Measurements from ENCODE around the gene TMEM106B.
A peak's percentile ranks its signal among the peaks of the same experiment; 100 is the strongest.

The TMEM106B gene

DNA sequence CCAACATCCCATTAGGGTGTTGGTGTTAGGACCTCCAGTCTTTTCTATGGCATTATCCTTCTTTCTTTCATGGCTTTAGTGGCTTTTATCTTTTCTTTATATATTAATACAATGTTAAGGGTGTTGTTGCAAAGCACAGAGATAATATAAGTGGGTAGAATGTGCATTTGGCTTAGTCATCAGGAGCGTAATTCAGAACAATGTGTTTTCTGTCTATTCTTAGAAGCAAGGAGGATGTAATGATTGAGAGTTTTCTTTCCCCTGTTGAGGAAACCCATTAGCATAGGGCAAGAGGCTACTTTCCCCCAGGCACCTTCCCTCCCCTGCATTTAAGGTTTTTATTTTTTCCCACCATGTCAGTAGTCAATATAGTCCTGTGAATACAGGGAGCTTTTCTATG is 79.7 kb downstream of the TMEM106B start:
- in situ Hi-C loops (cut with MboI; ENCODE audit: low sequenced_read_pairs, unreplicated experiment) = no loop called here
- TF ChIP-seq, protein P1, sequence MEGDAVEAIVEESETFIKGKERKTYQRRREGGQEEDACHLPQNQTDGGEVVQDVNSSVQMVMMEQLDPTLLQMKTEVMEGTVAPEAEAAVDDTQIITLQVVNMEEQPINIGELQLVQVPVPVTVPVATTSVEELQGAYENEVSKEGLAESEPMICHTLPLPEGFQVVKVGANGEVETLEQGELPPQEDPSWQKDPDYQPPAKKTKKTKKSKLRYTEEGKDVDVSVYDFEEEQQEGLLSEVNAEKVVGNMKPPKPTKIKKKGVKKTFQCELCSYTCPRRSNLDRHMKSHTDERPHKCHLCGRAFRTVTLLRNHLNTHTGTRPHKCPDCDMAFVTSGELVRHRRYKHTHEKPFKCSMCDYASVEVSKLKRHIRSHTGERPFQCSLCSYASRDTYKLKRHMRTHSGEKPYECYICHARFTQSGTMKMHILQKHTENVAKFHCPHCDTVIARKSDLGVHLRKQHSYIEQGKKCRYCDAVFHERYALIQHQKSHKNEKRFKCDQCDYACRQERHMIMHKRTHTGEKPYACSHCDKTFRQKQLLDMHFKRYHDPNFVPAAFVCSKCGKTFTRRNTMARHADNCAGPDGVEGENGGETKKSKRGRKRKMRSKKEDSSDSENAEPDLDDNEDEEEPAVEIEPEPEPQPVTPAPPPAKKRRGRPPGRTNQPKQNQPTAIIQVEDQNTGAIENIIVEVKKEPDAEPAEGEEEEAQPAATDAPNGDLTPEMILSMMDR (IDR thresholded peaks at IDR 0.05; ENCODE audit: borderline replicate concordance, control extremely low read depth, extremely low read depth, insufficient read depth, missing control alignments) = no peak

DNA sequence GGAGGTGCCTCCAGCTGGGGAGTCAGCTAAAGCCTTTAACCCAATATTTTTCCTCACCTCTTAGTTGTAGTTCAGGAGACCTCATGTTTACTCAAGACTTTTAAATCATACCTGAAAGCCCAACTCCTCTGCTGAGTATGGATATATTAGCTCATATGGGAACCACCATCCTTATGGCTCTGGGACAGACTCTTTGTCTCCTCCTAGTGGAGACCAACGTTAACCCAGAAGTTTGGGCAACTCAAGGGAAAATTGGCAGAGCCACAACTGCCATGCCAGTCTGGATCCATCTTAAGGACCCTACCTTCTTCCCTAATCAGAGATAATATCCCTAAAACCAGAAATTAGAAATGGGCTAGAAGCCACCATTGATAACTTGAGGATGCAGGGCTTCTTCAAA is 80.8 kb downstream of the TMEM106B start:
- DNase-seq (ENCODE audit: low spot score) = no peak
- in situ Hi-C loops (cut with MboI; ENCODE audit: low sequenced_read_pairs, unreplicated experiment) = no loop called here
- TF ChIP-seq, protein P1 (IDR thresholded peaks at IDR 0.05; ENCODE audit: borderline replicate concordance, control extremely low read depth, extremely low read depth, insufficient read depth, missing control alignments) = peak; percentile 16

More for the DNA sequence above, 79.7 kb downstream of the TMEM106B start:
- no peak for DNase-seq (ENCODE audit: low spot score)

Measured in GM13976 (cell line).